IMR-90 (cell line): ENCODE data around the gene PBX3. TPM values are rescaled to one million over a fixed set of nuclear protein-coding genes. Genes with fewer than 3 reads are reported as not detected.

Source experiments
- ATAC-seq: fragments of 200-7000 bp; cut with Tn5 transposase; 2 replicates; pipeline ENCODE4 v1.9.1; 2020; ENCODE audit warnings: low read depth, mild to moderate bottlenecking, moderate library complexity
- BruUV-seq: library from RNA; stranded (reverse); fragments of 400-500 nt; replicated peaks from 2 replicates; lab custom pipeline; 2021; lab: Mats Ljungman, UMichigan
- CTCF ChIA-PET: fragments of 300-600 bp; formaldehyde crosslinking; extraction: SDS; loops from one replicate; lab custom pipeline; 2021; ENCODE audit warnings: antibody characterized with exemption; lab: Yijun Ruan, JAX
- POLR2A ChIA-PET: fragments of 300-600 bp; sonication (Branson Sonifier 250); formaldehyde crosslinking; loops from one replicate; lab custom pipeline; 2022; ENCODE audit warnings: antibody characterized with exemption; ENCODE audit not compliant: unreplicated experiment; lab: Charles Lee
- DNase-seq: peaks from one replicate; pipeline ENCODE4 v3.0.0; 2013
- H2AFZ ChIP-seq: replicated peaks from 2 replicates; pipeline ENCODE3; 2013; ENCODE audit warnings: low read length, mild to moderate bottlenecking; ENCODE audit not compliant: poor library complexity
- H2AK5ac ChIP-seq: 2 replicates; pipeline ENCODE4 v1.6.1; 2013; ENCODE audit warnings: low read depth, low read length, inconsistent platforms
- H2AK9ac ChIP-seq: replicated peaks from 2 replicates; pipeline ENCODE3; 2013; ENCODE audit warnings: mild to moderate bottlenecking, low read depth, low read length, moderate library complexity; ENCODE audit not compliant: poor library complexity
- H2BK120ac ChIP-seq: 2 replicates; pipeline ENCODE4 v1.6.1; 2013; ENCODE audit warnings: low read depth, low read length, inconsistent platforms
- H2BK15ac ChIP-seq: 3 replicates; pipeline ENCODE4 v1.6.1; 2013; ENCODE audit warnings: low read depth, low read length, inconsistent platforms
- H2BK20ac ChIP-seq: 2 replicates; pipeline ENCODE4 v1.6.1; 2013; ENCODE audit warnings: low read depth, mild to moderate bottlenecking, inconsistent platforms, low read length, moderate library complexity
- H2BK5ac ChIP-seq: 2 replicates; pipeline ENCODE4 v1.6.1; 2013; ENCODE audit warnings: mild to moderate bottlenecking, low read depth, low read length, inconsistent platforms; ENCODE audit not compliant: poor library complexity, severe bottlenecking
- H3K14ac ChIP-seq: replicated peaks from 2 replicates; pipeline ENCODE4 v1.6.1; 2013; ENCODE audit warnings: low read depth, low read length, inconsistent platforms
- H3K18ac ChIP-seq: 2 replicates; pipeline ENCODE4 v1.6.1; 2013; ENCODE audit warnings: low read depth, low read length, control low read depth
- H3K23ac ChIP-seq: 2 replicates; pipeline ENCODE4 v1.6.1; 2013; ENCODE audit warnings: low read depth, low read length, inconsistent platforms
- H3K27ac ChIP-seq: 2 replicates; pipeline ENCODE4 v1.5.1; 2013; ENCODE audit warnings: mild to moderate bottlenecking, control low read depth, low read length; ENCODE audit not compliant: insufficient read depth
- H3K27me3 ChIP-seq: 2 replicates; pipeline ENCODE4 v1.6.1; 2013; ENCODE audit warnings: low read length; ENCODE audit not compliant: control insufficient read depth, insufficient read depth
- H3K36me3 ChIP-seq: 2 replicates; pipeline ENCODE4 v1.6.1; 2013; ENCODE audit warnings: low read length, mixed read lengths; ENCODE audit not compliant: control insufficient read depth, insufficient read depth
- H3K4ac ChIP-seq: 2 replicates; pipeline ENCODE4 v1.6.1; 2013; ENCODE audit warnings: low read depth, low read length, inconsistent platforms
- H3K4me1 ChIP-seq: 2 replicates; pipeline ENCODE4 v1.6.1; 2013; ENCODE audit warnings: low read length, mixed read lengths; ENCODE audit not compliant: control insufficient read depth, insufficient read depth
- H3K4me2 ChIP-seq: 2 replicates; pipeline ENCODE4 v1.6.1; 2013; ENCODE audit warnings: low read depth, mild to moderate bottlenecking, control low read depth, low read length, moderate library complexity
- H3K4me3 ChIP-seq: 2 replicates; pipeline ENCODE4 v1.5.1; 2013; ENCODE audit warnings: low read depth, mild to moderate bottlenecking, control low read depth, low read length, moderate library complexity; ENCODE audit not compliant: insufficient read depth
- H3K56ac ChIP-seq: 2 replicates; pipeline ENCODE4 v1.6.1; 2013; ENCODE audit warnings: low read length, inconsistent platforms; ENCODE audit not compliant: insufficient read depth; ENCODE audit errors: extremely low read depth
- H3K79me1 ChIP-seq, 2 experiments: 2 replicates each; pipeline ENCODE4 v1.6.1; 2013; ENCODE audit warnings: low read length in 2 of 2, inconsistent platforms in 1 of 2, low read depth in 1 of 2
- H3K9ac ChIP-seq: 2 replicates; pipeline ENCODE4 v1.6.1; 2013; ENCODE audit warnings: low read depth, low read length, control low read depth
- H3K9me1 ChIP-seq: 2 replicates; pipeline ENCODE4 v1.6.1; 2013; ENCODE audit warnings: low read length, inconsistent platforms; ENCODE audit not compliant: insufficient read depth
- H3K9me3 ChIP-seq: 2 replicates; pipeline ENCODE4 v1.6.1; 2013; ENCODE audit warnings: low read length; ENCODE audit not compliant: control insufficient read depth, insufficient read depth
- H4K20me1 ChIP-seq: 2 replicates; pipeline ENCODE4 v1.6.1; 2013; ENCODE audit warnings: low read length, inconsistent platforms; ENCODE audit not compliant: insufficient read depth
- H4K5ac ChIP-seq: 2 replicates; pipeline ENCODE4 v1.6.1; 2013; ENCODE audit warnings: mild to moderate bottlenecking, low read depth, low read length, control low read depth
- H4K8ac ChIP-seq, 2 experiments: 2 replicates each; pipeline ENCODE4 v1.6.1; 2013; ENCODE audit warnings: low read depth in 2 of 2, low read length in 2 of 2, control low read depth in 1 of 2, inconsistent platforms in 1 of 2
- H4K91ac ChIP-seq: 2 replicates; pipeline ENCODE4 v1.6.1; 2013; ENCODE audit warnings: low read depth, low read length, inconsistent platforms; ENCODE audit not compliant: insufficient read depth
- BHLHE40 ChIP-seq: fragments of 150-350 bp; IDR thresholded peaks from 2 replicates; pipeline ENCODE4 v1.6.1; 2016; ENCODE audit warnings: mild to moderate bottlenecking, low read depth, low read length
- CEBPB ChIP-seq: IDR thresholded peaks from 2 replicates; pipeline ENCODE4 v1.6.1; 2012; ENCODE audit warnings: low read depth, low read length, improper control_type of control experiment
- CHD1 ChIP-seq: IDR thresholded peaks from 2 replicates; pipeline ENCODE4 v1.6.1; 2012; ENCODE audit warnings: low read depth, low read length, improper control_type of control experiment
- CTCF ChIP-seq: conservative IDR thresholded peaks from 2 replicates; pipeline ENCODE4 v1.5.1; 2012; ENCODE audit warnings: mild to moderate bottlenecking, low read depth, low read length, improper control_type of control experiment
- ELK1 ChIP-seq: fragments of 150-350 bp; IDR thresholded peaks from 2 replicates; pipeline ENCODE4 v1.6.1; 2016; ENCODE audit warnings: low read depth, mild to moderate bottlenecking, low read length, moderate library complexity, borderline replicate concordance
- FOS ChIP-seq: fragments of 150-350 bp; IDR thresholded peaks from 2 replicates; pipeline ENCODE4 v1.6.1; 2016; ENCODE audit warnings: low read depth, low read length
- MAFK ChIP-seq: IDR thresholded peaks from 2 replicates; pipeline ENCODE4 v1.6.1; 2012; ENCODE audit warnings: low read depth, low read length, improper control_type of control experiment
- MAZ ChIP-seq: IDR thresholded peaks from 2 replicates; pipeline ENCODE4 v1.6.1; 2012; ENCODE audit warnings: low read depth, mild to moderate bottlenecking, low read length, improper control_type of control experiment, moderate library complexity, borderline replicate concordance
- MXI1 ChIP-seq: IDR thresholded peaks from 2 replicates; pipeline ENCODE4 v1.6.1; 2012; ENCODE audit warnings: low read depth, mild to moderate bottlenecking, low read length, moderate library complexity, borderline replicate concordance
- NFE2L2 ChIP-seq: fragments of 150-350 bp; IDR thresholded peaks from 2 replicates; pipeline ENCODE4 v1.6.1; 2016; ENCODE audit warnings: low read depth, mild to moderate bottlenecking, low read length
- RAD21 ChIP-seq: IDR thresholded peaks from 2 replicates; pipeline ENCODE4 v1.6.1; 2012; ENCODE audit warnings: low read length, improper control_type of control experiment
- RCOR1 ChIP-seq: IDR thresholded peaks from 2 replicates; pipeline ENCODE4 v1.6.1; 2012; ENCODE audit warnings: mild to moderate bottlenecking, low read length, improper control_type of control experiment; ENCODE audit not compliant: insufficient replicate concordance
- RFX5 ChIP-seq: IDR thresholded peaks from 2 replicates; pipeline ENCODE4 v1.8.0; 2012; ENCODE audit warnings: low read depth, mild to moderate bottlenecking, low read length, moderate library complexity
- SMC3 ChIP-seq: fragments of 150-350 bp; IDR thresholded peaks from 2 replicates; pipeline ENCODE4 v1.6.1; 2016; ENCODE audit warnings: low read depth, mild to moderate bottlenecking, antibody characterized with exemption, low read length, moderate library complexity
- USF2 ChIP-seq: fragments of 150-350 bp; IDR thresholded peaks from 2 replicates; pipeline ENCODE4 v1.6.1; 2017; ENCODE audit warnings: mild to moderate bottlenecking, antibody characterized with exemption, low read length, low read depth
- WGBS, 2 experiments: methylation state at CpG; one replicate each; pipeline versions ENCODE4 v1.1.5 to v1.1.7; 2013; ENCODE audit warnings: missing lambda C conversion rate in 2 of 2; ENCODE audit not compliant: insufficient read length in 1 of 2; ENCODE audit errors: extremely low coverage in 2 of 2; 5-methylcytosine and 5-hydroxymethylcytosine counted together
- dilution Hi-C: fragments of 300-500 bp; cut with HindIII; formaldehyde crosslinking; loops from one replicate; pipeline ENCODE4 v1.14.3; 2018; ENCODE audit warnings: low sequenced_read_pairs; ENCODE audit not compliant: unreplicated experiment
- in situ Hi-C: fragments of 300-500 bp; cut with MboI; formaldehyde crosslinking; loops from 3 replicates; pipeline ENCODE4 v1.14.3; 2019; ENCODE audit warnings: low sequenced_read_pairs, inconsistent platforms, mixed read lengths
- intact Hi-C: fragments of 100-400 bp; cut with micrococcal nuclease; formaldehyde crosslinking; loops from 2 replicates; pipeline ENCODE4 v1.10.0; 2022
- polyA plus RNA-seq, 3 experiments: library from polyadenylated mRNA; depleted of rRNA; stranded (reverse); fragments of >200 nt; gene quantifications; 2 replicates each; pipeline ENCODE4 v1.2.3, GENCODE V29; 2012; ENCODE audit warnings: low replicate concordance in 1 of 3
- total RNA-seq: library from RNA; depleted of rRNA; stranded (reverse); fragments of >200 nt; gene quantifications from 2 replicates; pipeline ENCODE4 v1.2.3, GENCODE V29; 2012

Gene PBX3
- total and polyA plus RNA-seq, 2 of the 4 experiments (the other 2 are of a cell fraction): 12.0 to 15.6 TPM

- Histone ChIP-seq H3K27me3 (no peaks in the 10 kb centered on the region), H3K9me1 (peaks cover 3% of the 10 kb centered on the region; the same call in 1 of the 2 replicates), H3K79me1 (no peaks in the 10 kb centered on the region), H2AK9ac (no peak overlapping the region), H3K4me3 (no peak overlapping the region), H3K4me2 (no peak overlapping the region), H2BK15ac (no peak overlapping the region), H4K20me1 (no peaks in the 10 kb centered on the region), H2AFZ (no peak overlapping the region), H2BK5ac (no peak overlapping the region), H3K27ac (no peak overlapping the region), H3K23ac (no peak overlapping the region), H3K56ac (no peak overlapping the region), H2BK120ac (no peak overlapping the region), H3K18ac (no peak overlapping the region), H3K14ac (no peak overlapping the region), H3K36me3 (no peaks in the 10 kb centered on the region), H2BK20ac (no peak overlapping the region), H3K9ac (no peak overlapping the region), H3K4me1 (no peaks in the 10 kb centered on the region), H4K91ac (no peak overlapping the region), H3K4ac (no peak overlapping the region), H4K5ac (no peak overlapping the region), H4K8ac (no peak overlapping the region), H2AK5ac (no peak overlapping the region), H3K9me3 (0 out of 2 replicates have a peak, but pooled peaks cover 2% of the 10 kb centered on the region)
- dilution Hi-C loops (no loop called here), intact Hi-C loops (no loop called here), in situ Hi-C loops (no loop called here)
- CTCF ChIA-PET: no interaction called here
- DNase-seq (no peak), ATAC-seq (no peak)
- 100% methylated on average over 2 of the region's 9 CpGs; no CpG with 5 or more reads in 1 of the 2 experiments for WGBS, 2 experiments
- TF ChIP-seq MAFK (no peak), CHD1 (no peak), RAD21 (no peak), RCOR1 (no peak), ELK1 (no peak), MXI1 (no peak), BHLHE40 (no peak), USF2 (no peak), CTCF (no peak), NFE2L2 (no peak), RFX5 (no peak), SMC3 (no peak), CEBPB (no peak), MAZ (no peak), FOS (no peak)
- POLR2A ChIA-PET: no interaction called here
- BruUV-seq: no TSS peak
Observed at GRCh38 chr9:125949703-125950460, 202.7 kb downstream of the PBX3 start.
